ENCODE measurements around the gene RCL1.

RCL1 gene

DNA sequence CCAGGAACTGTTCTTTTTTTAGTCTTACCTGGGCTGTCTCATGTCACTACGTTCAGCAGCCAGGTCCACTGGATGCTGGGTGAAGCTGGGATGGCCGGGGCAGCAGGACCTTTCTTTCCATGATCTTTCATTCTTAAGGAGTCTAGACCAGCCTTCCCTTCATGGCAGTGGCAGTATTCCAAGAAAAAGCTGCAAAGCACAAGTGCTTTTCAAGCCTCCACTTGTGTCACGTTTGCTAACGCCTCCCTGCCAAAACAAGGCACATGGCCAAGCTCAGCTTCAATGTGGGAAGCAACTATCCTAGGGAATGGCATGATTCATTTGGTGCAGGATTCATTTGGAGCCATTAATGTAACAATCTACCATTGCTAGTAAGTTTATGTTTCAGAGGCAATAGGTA is 94.8 kb downstream of the RCL1 start:
- H3K4me2 ChIP-seq (ENCODE audit: low read length): no peak overlapping the region
- H3K27me3 ChIP-seq (ENCODE audit: insufficient read depth, low read length): no peaks in the 10 kb centered on the region
- no peaks in the 10 kb centered on the region for H3K9me2 ChIP-seq (ENCODE audit: low read depth, low read length)
- no peak overlapping the region for H3K4me3 ChIP-seq (ENCODE audit: low read depth, low read length, poor library complexity, severe bottlenecking)
- no peak overlapping the region for H2AFZ ChIP-seq (ENCODE audit: low read length)
- no peaks in the 10 kb centered on the region for H3K4me1 ChIP-seq (ENCODE audit: insufficient read depth, low read length, severe bottlenecking)
- H4K20me1 ChIP-seq (ENCODE audit: insufficient read depth, low read length): no peaks in the 10 kb centered on the region
- no peak for TF ChIP-seq EZH2 (IDR thresholded peaks at IDR 0.05; ENCODE audit: borderline replicate concordance, low read length)
- TF ChIP-seq, protein P1, sequence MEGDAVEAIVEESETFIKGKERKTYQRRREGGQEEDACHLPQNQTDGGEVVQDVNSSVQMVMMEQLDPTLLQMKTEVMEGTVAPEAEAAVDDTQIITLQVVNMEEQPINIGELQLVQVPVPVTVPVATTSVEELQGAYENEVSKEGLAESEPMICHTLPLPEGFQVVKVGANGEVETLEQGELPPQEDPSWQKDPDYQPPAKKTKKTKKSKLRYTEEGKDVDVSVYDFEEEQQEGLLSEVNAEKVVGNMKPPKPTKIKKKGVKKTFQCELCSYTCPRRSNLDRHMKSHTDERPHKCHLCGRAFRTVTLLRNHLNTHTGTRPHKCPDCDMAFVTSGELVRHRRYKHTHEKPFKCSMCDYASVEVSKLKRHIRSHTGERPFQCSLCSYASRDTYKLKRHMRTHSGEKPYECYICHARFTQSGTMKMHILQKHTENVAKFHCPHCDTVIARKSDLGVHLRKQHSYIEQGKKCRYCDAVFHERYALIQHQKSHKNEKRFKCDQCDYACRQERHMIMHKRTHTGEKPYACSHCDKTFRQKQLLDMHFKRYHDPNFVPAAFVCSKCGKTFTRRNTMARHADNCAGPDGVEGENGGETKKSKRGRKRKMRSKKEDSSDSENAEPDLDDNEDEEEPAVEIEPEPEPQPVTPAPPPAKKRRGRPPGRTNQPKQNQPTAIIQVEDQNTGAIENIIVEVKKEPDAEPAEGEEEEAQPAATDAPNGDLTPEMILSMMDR (IDR thresholded peaks at IDR 0.05; ENCODE audit: low read length): no peak
- no peaks in the 10 kb centered on the region for H3K79me2 ChIP-seq (ENCODE audit: insufficient read depth, low read length)
- no peak overlapping the region for H3K27ac ChIP-seq (ENCODE audit: low read depth, low read length, poor library complexity, severe bottlenecking)
- H3F3A ChIP-seq (ENCODE audit: insufficient read depth, low read length): no peaks in the 10 kb centered on the region
- no peaks in the 10 kb centered on the region for H3K36me3 ChIP-seq (ENCODE audit: insufficient read depth, low read length)
- no peak overlapping the region for H3K9ac ChIP-seq (ENCODE audit: low read length)
- H3K9me3 ChIP-seq (ENCODE audit: low read length): no peaks in the 10 kb centered on the region

GRCh38 chr9:4890242-4890641 is 97.5 kb downstream of the RCL1 start:
- Histone ChIP-seq H2AFZ (ENCODE audit: low read length) (no peak overlapping the region), H3K36me3 (ENCODE audit: insufficient read depth, low read length) (no peaks in the 10 kb centered on the region), H3K9me2 (ENCODE audit: low read depth, low read length) (no peaks in the 10 kb centered on the region), H3K4me3 (ENCODE audit: low read depth, low read length, poor library complexity, severe bottlenecking) (no peak overlapping the region), H4K20me1 (ENCODE audit: insufficient read depth, low read length) (no peaks in the 10 kb centered on the region), H3K9ac (ENCODE audit: low read length) (no peak overlapping the region), H3K4me1 (ENCODE audit: insufficient read depth, low read length, severe bottlenecking) (no peaks in the 10 kb centered on the region), H3F3A (ENCODE audit: insufficient read depth, low read length) (no peaks in the 10 kb centered on the region), H3K9me3 (ENCODE audit: low read length) (no peaks in the 10 kb centered on the region), H3K4me2 (ENCODE audit: low read length) (no peak overlapping the region), H3K79me2 (ENCODE audit: insufficient read depth, low read length) (no peaks in the 10 kb centered on the region), H3K27ac (ENCODE audit: low read depth, low read length, poor library complexity, severe bottlenecking) (no peak overlapping the region), H3K27me3 (ENCODE audit: insufficient read depth, low read length) (no peaks in the 10 kb centered on the region)
- TF ChIP-seq EZH2 (IDR thresholded peaks at IDR 0.05; ENCODE audit: borderline replicate concordance, low read length): no peak
- TF ChIP-seq, protein P1 (IDR thresholded peaks at IDR 0.05; ENCODE audit: low read length): no peak

DNA sequence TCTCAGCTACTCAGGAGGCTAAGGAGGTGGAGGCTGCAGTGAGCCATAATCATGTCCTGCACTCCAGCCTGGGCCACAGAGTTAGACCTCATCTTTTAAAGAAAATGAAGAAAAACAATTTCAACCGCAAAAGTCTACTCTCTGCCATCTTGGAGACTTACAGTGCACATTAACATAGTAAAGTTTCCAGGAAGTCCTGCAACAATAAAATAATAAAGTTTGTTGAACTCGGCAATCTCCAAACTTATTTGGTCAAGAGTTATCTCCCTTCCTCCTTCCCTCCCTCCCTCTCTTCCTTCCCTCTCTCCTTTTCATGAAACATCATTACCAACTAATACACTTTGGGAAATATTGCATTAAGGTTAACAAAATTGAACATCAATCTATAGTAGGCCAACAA is 98.2 kb downstream of the RCL1 start:
- Histone ChIP-seq H3K27me3 (ENCODE audit: insufficient read depth, low read length) (no peaks in the 10 kb centered on the region), H3F3A (ENCODE audit: insufficient read depth, low read length) (no peaks in the 10 kb centered on the region), H3K4me2 (ENCODE audit: low read length) (no peak overlapping the region), H4K20me1 (ENCODE audit: insufficient read depth, low read length) (no peaks in the 10 kb centered on the region), H3K27ac (ENCODE audit: low read depth, low read length, poor library complexity, severe bottlenecking) (no peak overlapping the region), H3K9me2 (ENCODE audit: low read depth, low read length) (no peaks in the 10 kb centered on the region), H3K4me3 (ENCODE audit: low read depth, low read length, poor library complexity, severe bottlenecking) (no peak overlapping the region), H3K9me3 (ENCODE audit: low read length) (no peaks in the 10 kb centered on the region), H3K4me1 (ENCODE audit: insufficient read depth, low read length, severe bottlenecking) (no peaks in the 10 kb centered on the region), H3K79me2 (ENCODE audit: insufficient read depth, low read length) (no peaks in the 10 kb centered on the region), H3K9ac (ENCODE audit: low read length) (no peak overlapping the region), H3K36me3 (ENCODE audit: insufficient read depth, low read length) (no peaks in the 10 kb centered on the region), H2AFZ (ENCODE audit: low read length) (no peak overlapping the region)
- no peak for TF ChIP-seq EZH2 (IDR thresholded peaks at IDR 0.05; ENCODE audit: borderline replicate concordance, low read length)
- TF ChIP-seq, protein P1 (IDR thresholded peaks at IDR 0.05; ENCODE audit: low read length): no peak
